Karpas-422 (cell line): Measurements from ENCODE around the gene LIN28A. TPM values are rescaled to one million over a fixed set of nuclear protein-coding genes. Genes with fewer than 3 reads are reported as not detected.
"Not testable (repeated sequence)": the region's sequence is repeated elsewhere in the genome, so short reads cannot be mapped to it uniquely, and the experiment has no call there.

ENCODE experiments used
- DNase-seq: peaks from one replicate; pipeline ENCODE4 v3.0.0-alpha.2; 2015
- H2AFZ ChIP-seq: fragments of 200-600 bp; sonication (generic); 2 replicates; pipeline ENCODE4 v1.6.1; 2014; ENCODE audit warnings: antibody characterized with exemption, low read length, mixed read lengths
- H3K27ac ChIP-seq: fragments of 200-600 bp; sonication (generic); 2 replicates; pipeline ENCODE4 v1.5.1; 2014; ENCODE audit warnings: mild to moderate bottlenecking, low read length, moderate library complexity
- H3K27me3 ChIP-seq: fragments of 200-600 bp; sonication (generic); 2 replicates; pipeline ENCODE4 v1.6.1; 2014; ENCODE audit warnings: low read length, mixed read lengths
- H3K36me3 ChIP-seq: fragments of 200-600 bp; sonication (generic); 2 replicates; pipeline ENCODE4 v1.6.1; 2014; ENCODE audit warnings: low read length, mixed read lengths; ENCODE audit not compliant: insufficient read depth
- H3K4me1 ChIP-seq: fragments of 200-600 bp; sonication (generic); 2 replicates; pipeline ENCODE4 v1.6.1; 2014; ENCODE audit warnings: mild to moderate bottlenecking, low read length, mixed read lengths
- H3K4me2 ChIP-seq: fragments of 200-600 bp; sonication (generic); 2 replicates; pipeline ENCODE4 v1.6.1; 2014; ENCODE audit warnings: low read length, low read depth, mild to moderate bottlenecking; ENCODE audit not compliant: poor library complexity, severe bottlenecking
- H3K4me3 ChIP-seq: fragments of 200-600 bp; sonication (generic); 2 replicates; pipeline ENCODE4 v1.5.1; 2014; ENCODE audit warnings: mild to moderate bottlenecking, antibody characterized with exemption, low read length, mixed read lengths
- H3K79me2 ChIP-seq: fragments of 200-600 bp; sonication (generic); 2 replicates; pipeline ENCODE4 v1.6.1; 2014; ENCODE audit warnings: mild to moderate bottlenecking, low read length, mixed read lengths
- H3K9ac ChIP-seq: fragments of 200-600 bp; sonication (generic); 2 replicates; pipeline ENCODE4 v1.6.0; 2014; ENCODE audit warnings: low read length
- H3K9me2 ChIP-seq: fragments of 200-600 bp; sonication (generic), shearing (Covaris generic); replicated peaks from 2 replicates; pipeline ENCODE4 v1.6.0; 2014; ENCODE audit warnings: mild to moderate bottlenecking, low read length, moderate library complexity; ENCODE audit not compliant: insufficient read depth
- H3K9me3 ChIP-seq: fragments of 300-700, 200-600 bp; sonication (generic); 2 replicates; pipeline ENCODE4 v1.6.1; 2014; ENCODE audit warnings: low read length, mixed read lengths
- H4K20me1 ChIP-seq: fragments of 200-600 bp; sonication (generic); 2 replicates; pipeline ENCODE4 v1.6.1; 2014; ENCODE audit warnings: mild to moderate bottlenecking, antibody characterized with exemption, low read length, low read depth; ENCODE audit not compliant: insufficient read depth
- total RNA-seq: library from RNA; depleted of rRNA; stranded (reverse); fragments of >200 nt; shearing (Covaris generic); gene quantifications from 2 replicates; pipeline ENCODE4 v1.2.3, GENCODE V29; 2014; ENCODE audit warnings: low replicate concordance

LIN28A gene
- total RNA-seq, 1 experiment from 2014 or later, result 0.04 TPM

DNA sequence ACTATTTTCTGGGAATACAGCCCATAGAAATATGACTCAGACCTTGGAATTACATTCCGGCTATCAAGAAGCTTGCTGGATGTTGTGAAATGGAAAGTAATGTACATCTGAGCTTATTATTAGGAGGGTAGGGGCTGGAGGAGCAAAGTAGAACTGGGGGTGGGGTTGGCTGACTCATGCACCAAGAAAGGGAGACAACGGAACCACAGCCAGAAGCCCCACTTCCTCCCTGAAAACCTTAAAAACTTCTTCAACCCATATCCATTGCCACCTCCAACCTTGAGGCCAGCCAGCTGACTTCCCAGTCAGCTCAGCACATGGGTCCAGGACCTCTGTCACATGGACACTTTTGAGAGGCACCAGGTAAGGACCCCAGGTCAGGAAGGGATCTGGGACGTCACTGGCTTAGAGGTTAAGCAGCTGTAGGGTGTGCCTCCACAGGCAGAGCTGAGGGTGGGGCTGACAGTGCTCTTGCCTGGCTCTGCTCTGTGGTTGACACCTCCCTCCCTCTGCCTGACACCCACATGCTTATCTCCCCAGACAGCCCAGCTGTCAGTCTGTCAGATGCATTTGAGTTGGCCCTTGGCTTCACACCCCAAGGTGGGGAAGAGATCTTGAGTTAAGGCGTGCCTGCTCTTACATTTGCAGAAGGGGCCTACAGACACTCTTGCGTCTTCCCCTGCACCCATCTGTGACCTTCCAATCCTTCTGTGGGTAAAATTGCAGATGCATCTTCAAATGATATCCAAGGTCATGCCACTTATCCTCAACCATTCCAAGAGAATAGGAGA lies 32.3 kb upstream of the LIN28A start:
- Histone ChIP-seq H3K27ac (no peak overlapping the region), H3K36me3 (no peaks in the 10 kb centered on the region), H4K20me1 (no peaks in the 10 kb centered on the region), H3K4me2 (no peak overlapping the region), H3K9ac (no peak overlapping the region), H3K4me1 (no peaks in the 10 kb centered on the region), H2AFZ (no peak overlapping the region), H3K4me3 (no peak overlapping the region), H3K79me2 (no peaks in the 10 kb centered on the region), H3K27me3 (no peaks in the 10 kb centered on the region), H3K9me2 (no peaks in the 10 kb centered on the region), H3K9me3 (no peaks in the 10 kb centered on the region)
- peak; percentile 26 for DNase-seq

- H3K4me2 ChIP-seq, result no peak overlapping the region
- no peaks in the 10 kb centered on the region for H3K27me3 ChIP-seq
- H3K4me3 ChIP-seq, result no peak overlapping the region
- DNase-seq, result peak; percentile 9
- H3K9ac ChIP-seq, result no peak overlapping the region
- H2AFZ ChIP-seq, result no peak overlapping the region
- H3K36me3 ChIP-seq, result no peaks in the 10 kb centered on the region
- no peaks in the 10 kb centered on the region for H4K20me1 ChIP-seq
- H3K27ac ChIP-seq, result no peak overlapping the region
- H3K4me1 ChIP-seq, result no peaks in the 10 kb centered on the region
- H3K79me2 ChIP-seq, result no peaks in the 10 kb centered on the region
- no peaks in the 10 kb centered on the region for H3K9me3 ChIP-seq
- H3K9me2 ChIP-seq, result no peaks in the 10 kb centered on the region
These were observed 31.8 kb upstream of the LIN28A start for GRCh38 chr1:26378879-26379251.

- H3K27me3 ChIP-seq, result no peaks in the 10 kb centered on the region
- no peak overlapping the region for H3K27ac ChIP-seq
- no peaks in the 10 kb centered on the region for H3K9me3 ChIP-seq
- H3K36me3 ChIP-seq, result no peaks in the 10 kb centered on the region
- H2AFZ ChIP-seq, result no peak overlapping the region
- H3K9ac ChIP-seq, result no peak overlapping the region
- no peaks in the 10 kb centered on the region for H4K20me1 ChIP-seq
- peak; percentile 26 for DNase-seq
- H3K4me3 ChIP-seq, result no peak overlapping the region
- H3K79me2 ChIP-seq, result no peaks in the 10 kb centered on the region
- no peaks in the 10 kb centered on the region for H3K9me2 ChIP-seq
- H3K4me1 ChIP-seq, result no peaks in the 10 kb centered on the region
- no peak overlapping the region for H3K4me2 ChIP-seq
These were observed 26.5 kb upstream of the LIN28A start for GRCh38 chr1:26384076-26384475.

GRCh38 chr1:26385063-26385462 lies 25.6 kb upstream of the LIN28A start:
- H3K9me3 ChIP-seq, H3K79me2 ChIP-seq, H3K27ac ChIP-seq, H3K4me3 ChIP-seq, H3K4me2 ChIP-seq, H3K4me1 ChIP-seq, H3K36me3 ChIP-seq, H4K20me1 ChIP-seq, H3K9me2 ChIP-seq, H2AFZ ChIP-seq, H3K9ac ChIP-seq, H3K27me3 ChIP-seq: not testable (repeated sequence)
- DNase-seq, result peak; percentile 23

GRCh38 chr1:26387447-26387846 lies 23.2 kb upstream of the LIN28A start:
- Histone ChIP-seq H3K79me2 (no peaks in the 10 kb centered on the region), H3K4me1 (no peaks in the 10 kb centered on the region), H3K9me2 (no peaks in the 10 kb centered on the region), H3K36me3 (no peaks in the 10 kb centered on the region), H3K9ac (no peak overlapping the region), H3K9me3 (no peaks in the 10 kb centered on the region), H2AFZ (no peak overlapping the region), H3K4me3 (no peak overlapping the region), H3K27me3 (no peaks in the 10 kb centered on the region), H3K27ac (no peak overlapping the region), H3K4me2 (no peak overlapping the region), H4K20me1 (no peaks in the 10 kb centered on the region)
- DNase-seq, result peak; percentile 35

DNA sequence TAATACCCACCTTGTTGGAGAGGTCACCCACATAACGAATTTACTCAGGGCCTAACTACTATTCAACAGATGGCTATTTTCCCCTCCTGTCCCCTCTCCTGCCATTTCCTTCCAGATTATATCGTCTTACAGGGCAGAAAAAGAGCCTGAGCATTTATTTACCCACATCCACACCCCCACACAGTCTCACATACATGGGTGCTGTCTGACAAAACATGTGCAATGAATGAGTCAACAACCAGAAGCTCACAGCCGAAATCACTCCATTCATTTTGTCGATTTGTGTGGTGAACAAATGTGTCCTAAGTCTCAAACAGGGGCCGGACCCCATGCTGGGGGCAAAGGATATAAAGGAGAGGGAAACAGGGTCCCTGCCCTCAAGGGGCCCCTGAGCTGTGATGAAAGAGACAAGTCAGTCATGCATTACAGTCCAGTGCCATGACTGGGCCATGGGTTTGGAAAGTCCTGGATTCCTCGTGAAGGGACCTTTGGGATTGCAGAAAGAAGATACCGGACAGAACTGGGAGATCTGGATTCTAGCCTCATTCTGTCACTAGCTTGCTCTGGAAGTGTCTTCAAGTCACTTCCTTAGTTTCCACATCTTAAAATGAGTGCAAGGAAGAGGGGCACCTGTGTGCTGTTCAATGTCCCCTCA lies 21.7 kb upstream of the LIN28A start:
- no peaks in the 10 kb centered on the region for H3K36me3 ChIP-seq
- no peaks in the 10 kb centered on the region for H3K79me2 ChIP-seq
- H3K27me3 ChIP-seq, result no peaks in the 10 kb centered on the region
- H3K4me2 ChIP-seq, result no peak overlapping the region
- H2AFZ ChIP-seq, result no peak overlapping the region
- H3K9me3 ChIP-seq, result no peaks in the 10 kb centered on the region
- no peaks in the 10 kb centered on the region for H4K20me1 ChIP-seq
- DNase-seq, result no peak
- H3K27ac ChIP-seq, result no peak overlapping the region
- no peak overlapping the region for H3K4me3 ChIP-seq
- no peak overlapping the region for H3K9ac ChIP-seq
- H3K4me1 ChIP-seq, result no peaks in the 10 kb centered on the region
- no peaks in the 10 kb centered on the region for H3K9me2 ChIP-seq

GRCh38 chr1:26389604-26390247 lies 20.9 kb upstream of the LIN28A start:
- H3K36me3 ChIP-seq, result no peaks in the 10 kb centered on the region
- H3K27me3 ChIP-seq, result no peaks in the 10 kb centered on the region
- no peaks in the 10 kb centered on the region for H4K20me1 ChIP-seq
- no peak for DNase-seq
- H2AFZ ChIP-seq, result no peak overlapping the region
- H3K9me3 ChIP-seq, result no peaks in the 10 kb centered on the region
- no peaks in the 10 kb centered on the region for H3K9me2 ChIP-seq
- H3K4me1 ChIP-seq, result no peaks in the 10 kb centered on the region
- no peak overlapping the region for H3K4me2 ChIP-seq
- no peak overlapping the region for H3K9ac ChIP-seq
- H3K4me3 ChIP-seq, result no peak overlapping the region
- H3K27ac ChIP-seq, result no peak overlapping the region
- no peaks in the 10 kb centered on the region for H3K79me2 ChIP-seq

DNA sequence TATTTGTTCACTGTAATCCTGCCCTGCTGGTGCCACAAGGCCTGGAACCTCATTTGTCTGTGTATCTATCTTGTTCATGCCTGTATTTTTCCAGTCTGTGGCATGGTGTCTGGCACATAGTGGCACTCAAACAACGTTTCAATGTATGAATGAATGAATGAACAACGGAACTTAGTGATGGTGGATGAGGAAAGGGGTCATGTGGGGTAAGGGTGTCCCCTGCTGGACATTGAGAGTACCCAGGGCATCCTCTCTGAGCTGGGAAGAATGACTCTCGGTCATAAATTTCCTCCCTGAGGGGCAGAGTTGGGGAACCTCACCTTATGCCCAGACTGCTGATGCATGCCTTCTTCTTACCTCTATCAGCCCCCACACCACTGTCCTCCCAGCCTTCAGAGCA lies 19.2 kb upstream of the LIN28A start:
- Histone ChIP-seq H3K9me2 (no peaks in the 10 kb centered on the region), H3K9me3 (no peaks in the 10 kb centered on the region), H3K79me2 (no peaks in the 10 kb centered on the region), H3K9ac (no peak overlapping the region), H3K4me3 (no peak overlapping the region), H3K27me3 (no peaks in the 10 kb centered on the region), H3K4me1 (no peaks in the 10 kb centered on the region), H3K36me3 (no peaks in the 10 kb centered on the region), H4K20me1 (no peaks in the 10 kb centered on the region), H3K4me2 (no peak overlapping the region), H2AFZ (no peak overlapping the region), H3K27ac (no peak overlapping the region)
- DNase-seq, result peak; percentile 77
